MM.1S (cell line): ENCODE data around the gene ZFTA.

Experiments
- DNase-seq: peaks from one replicate; pipeline ENCODE4 v3.0.0-alpha.2; 2015
- H2AFZ ChIP-seq: fragments of 300-600 bp; sonication (generic); 2 replicates; pipeline ENCODE4 v1.6.0; 2016; ENCODE audit warnings: antibody characterized with exemption, low read length
- H3F3A ChIP-seq: fragments of 300-600 bp; sonication (generic); 2 replicates; pipeline ENCODE4 v1.6.1; 2016; ENCODE audit warnings: mild to moderate bottlenecking, antibody characterized with exemption, low read length, moderate library complexity, mixed read lengths; ENCODE audit not compliant: insufficient read depth
- H3K27ac ChIP-seq: fragments of 300-600 bp; sonication (generic); 2 replicates; pipeline ENCODE4 v1.5.1; 2016; ENCODE audit warnings: mild to moderate bottlenecking, low read length
- H3K27me3 ChIP-seq: fragments of 300-600 bp; sonication (generic); replicated peaks from 2 replicates; pipeline ENCODE4 v1.6.0; 2016; ENCODE audit warnings: low read length; ENCODE audit not compliant: insufficient read depth
- H3K36me3 ChIP-seq: fragments of 300-600 bp; sonication (generic); replicated peaks from 2 replicates; pipeline ENCODE4 v1.6.1; 2016; ENCODE audit warnings: mild to moderate bottlenecking, low read length, mixed read lengths; ENCODE audit not compliant: insufficient read depth
- H3K4me1 ChIP-seq: fragments of 300-600 bp; sonication (generic); 2 replicates; pipeline ENCODE4 v1.6.1; 2016; ENCODE audit warnings: low read length, mixed read lengths
- H3K4me2 ChIP-seq: fragments of 300-600 bp; sonication (generic); 2 replicates; pipeline ENCODE4 v1.6.0; 2016; ENCODE audit warnings: low read depth, low read length
- H3K4me3 ChIP-seq: fragments of 300-600 bp; sonication (generic); 2 replicates; pipeline ENCODE4 v1.5.1; 2016; ENCODE audit warnings: low read length, mixed read lengths
- H3K79me2 ChIP-seq: fragments of 300-600 bp; sonication (generic); 2 replicates; pipeline ENCODE4 v1.6.1; 2016; ENCODE audit warnings: mixed run types, low read length, mixed read lengths
- H3K9ac ChIP-seq: fragments of 300-600 bp; sonication (generic); 2 replicates; pipeline ENCODE4 v1.6.1; 2016; ENCODE audit warnings: low read length, mixed read lengths
- H3K9me2 ChIP-seq: fragments of 300-600 bp; sonication (generic); replicated peaks from 2 replicates; pipeline ENCODE4 v1.6.1; 2016; ENCODE audit warnings: mild to moderate bottlenecking, low read length, mixed read lengths; ENCODE audit not compliant: insufficient read depth
- H3K9me3 ChIP-seq: fragments of 300-600 bp; sonication (generic); replicated peaks from 2 replicates; pipeline ENCODE4 v1.6.1; 2016; ENCODE audit warnings: mild to moderate bottlenecking, low read length, mixed read lengths; ENCODE audit not compliant: insufficient read depth
- H4K20me1 ChIP-seq: fragments of 300-600 bp; sonication (generic); 2 replicates; pipeline ENCODE4 v1.6.1; 2016; ENCODE audit warnings: mild to moderate bottlenecking, low read length, moderate library complexity, mixed read lengths; ENCODE audit not compliant: insufficient read depth
- EZH2 ChIP-seq: fragments of 300-600 bp; sonication (generic); optimal IDR thresholded peaks from 2 replicates; pipeline ENCODE3; 2017; ENCODE audit warnings: low read depth, mild to moderate bottlenecking, antibody characterized with exemption, low read length, mixed read lengths
- EZH2phosphoT487 ChIP-seq: fragments of 300-600 bp; sonication (generic); IDR thresholded peaks from 2 replicates; pipeline ENCODE4 v1.6.1; 2018; ENCODE audit warnings: antibody characterized with exemption, low read length
- TF ChIP-seq, protein P1 (sequence below): fragments of 300-600 bp; sonication (generic); IDR thresholded peaks from 2 replicates; pipeline ENCODE4 v1.5.1; 2016; ENCODE audit warnings: antibody characterized with exemption, low read length, mixed read lengths

ZFTA gene

DNA sequence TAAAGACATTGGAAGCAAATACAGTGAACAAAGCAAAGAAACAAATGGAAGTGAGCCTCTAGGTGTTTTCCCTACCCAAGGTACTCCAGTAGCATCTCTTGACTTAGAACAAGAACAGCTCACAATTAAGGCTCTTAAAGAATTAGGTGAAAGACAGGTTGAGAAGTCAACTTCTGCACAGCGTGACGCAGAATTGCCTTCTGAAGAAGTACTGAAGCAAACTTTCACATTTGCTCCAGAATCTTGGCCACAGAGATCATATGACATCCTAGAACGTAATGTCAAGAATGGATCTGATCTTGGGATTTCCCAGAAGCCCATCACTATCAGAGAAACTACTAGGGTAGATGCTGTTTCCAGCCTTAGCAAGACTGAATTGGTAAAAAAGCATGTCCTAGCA lies 48.0 kb downstream of the ZFTA start:
- Histone ChIP-seq H3K9me3 (no peaks in the 10 kb centered on the region), H3K9ac (no peak overlapping the region), H3F3A (no peaks in the 10 kb centered on the region), H3K36me3 (no peaks in the 10 kb centered on the region), H3K4me1 (no peaks in the 10 kb centered on the region), H2AFZ (no peak overlapping the region), H3K27me3 (no peaks in the 10 kb centered on the region), H3K4me2 (no peak overlapping the region), H3K79me2 (peaks cover 53% of the 10 kb centered on the region), H4K20me1 (no peaks in the 10 kb centered on the region), H3K9me2 (no peaks in the 10 kb centered on the region), H3K27ac (no peak overlapping the region), H3K4me3 (no peak overlapping the region)
- TF ChIP-seq, protein P1, sequence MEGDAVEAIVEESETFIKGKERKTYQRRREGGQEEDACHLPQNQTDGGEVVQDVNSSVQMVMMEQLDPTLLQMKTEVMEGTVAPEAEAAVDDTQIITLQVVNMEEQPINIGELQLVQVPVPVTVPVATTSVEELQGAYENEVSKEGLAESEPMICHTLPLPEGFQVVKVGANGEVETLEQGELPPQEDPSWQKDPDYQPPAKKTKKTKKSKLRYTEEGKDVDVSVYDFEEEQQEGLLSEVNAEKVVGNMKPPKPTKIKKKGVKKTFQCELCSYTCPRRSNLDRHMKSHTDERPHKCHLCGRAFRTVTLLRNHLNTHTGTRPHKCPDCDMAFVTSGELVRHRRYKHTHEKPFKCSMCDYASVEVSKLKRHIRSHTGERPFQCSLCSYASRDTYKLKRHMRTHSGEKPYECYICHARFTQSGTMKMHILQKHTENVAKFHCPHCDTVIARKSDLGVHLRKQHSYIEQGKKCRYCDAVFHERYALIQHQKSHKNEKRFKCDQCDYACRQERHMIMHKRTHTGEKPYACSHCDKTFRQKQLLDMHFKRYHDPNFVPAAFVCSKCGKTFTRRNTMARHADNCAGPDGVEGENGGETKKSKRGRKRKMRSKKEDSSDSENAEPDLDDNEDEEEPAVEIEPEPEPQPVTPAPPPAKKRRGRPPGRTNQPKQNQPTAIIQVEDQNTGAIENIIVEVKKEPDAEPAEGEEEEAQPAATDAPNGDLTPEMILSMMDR: no peak
- no peak for TF ChIP-seq EZH2phosphoT487
- TF ChIP-seq EZH2: no peak
- DNase-seq: no peak

DNA sequence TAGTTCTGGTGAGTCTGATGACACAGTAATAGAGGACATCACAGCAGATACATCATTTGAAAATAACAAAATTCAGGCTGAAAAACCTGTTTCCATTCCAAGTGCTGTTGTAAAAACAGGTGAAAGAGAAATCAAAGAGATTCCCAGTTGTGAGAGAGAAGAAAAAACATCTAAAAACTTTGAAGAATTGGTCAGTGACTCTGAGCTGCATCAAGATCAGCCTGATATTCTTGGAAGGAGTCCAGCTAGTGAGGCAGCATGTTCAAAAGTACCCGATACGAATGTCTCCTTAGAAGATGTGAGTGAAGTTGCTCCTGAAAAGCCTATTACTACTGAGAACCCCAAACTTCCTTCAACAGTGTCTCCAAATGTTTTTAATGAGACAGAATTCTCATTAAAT lies 48.6 kb downstream of the ZFTA start:
- Histone ChIP-seq H3K36me3 (no peaks in the 10 kb centered on the region), H2AFZ (no peak overlapping the region), H3K9me3 (no peaks in the 10 kb centered on the region), H3K4me1 (no peaks in the 10 kb centered on the region), H3F3A (no peaks in the 10 kb centered on the region), H4K20me1 (no peaks in the 10 kb centered on the region), H3K27ac (no peak overlapping the region), H3K79me2 (peaks cover 54% of the 10 kb centered on the region), H3K9me2 (no peaks in the 10 kb centered on the region), H3K9ac (no peak overlapping the region), H3K4me3 (no peak overlapping the region), H3K27me3 (no peaks in the 10 kb centered on the region), H3K4me2 (no peak overlapping the region)
- TF ChIP-seq, protein P1: no peak
- TF ChIP-seq EZH2phosphoT487: no peak
- no peak for TF ChIP-seq EZH2
- no peak for DNase-seq

DNA sequence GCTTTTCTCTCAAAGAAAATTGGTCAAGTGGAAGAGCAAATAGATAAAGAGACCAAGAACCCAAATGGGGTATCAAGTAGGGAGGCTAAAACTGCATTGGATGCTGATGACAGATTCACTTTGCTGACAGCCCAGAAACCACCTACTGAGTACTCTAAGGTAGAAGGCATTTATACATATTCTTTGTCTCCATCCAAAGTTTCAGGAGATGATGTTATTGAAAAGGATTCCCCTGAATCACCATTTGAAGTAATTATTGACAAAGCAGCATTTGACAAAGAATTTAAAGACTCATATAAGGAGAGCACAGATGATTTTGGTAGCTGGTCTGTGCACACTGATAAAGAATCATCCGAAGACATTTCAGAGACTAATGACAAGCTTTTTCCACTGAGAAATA lies 49.6 kb downstream of the ZFTA start:
- Histone ChIP-seq H3K4me2 (no peak overlapping the region), H3K27me3 (no peaks in the 10 kb centered on the region), H3K9me2 (no peaks in the 10 kb centered on the region), H3F3A (no peaks in the 10 kb centered on the region), H3K36me3 (no peaks in the 10 kb centered on the region), H3K79me2 (peaks cover 56% of the 10 kb centered on the region), H3K27ac (no peak overlapping the region), H4K20me1 (no peaks in the 10 kb centered on the region; the same call in 1 of the 2 replicates), H3K4me3 (no peak overlapping the region), H3K9ac (no peak overlapping the region), H3K9me3 (no peaks in the 10 kb centered on the region), H2AFZ (no peak overlapping the region), H3K4me1 (no peaks in the 10 kb centered on the region)
- TF ChIP-seq, protein P1: no peak
- TF ChIP-seq EZH2 (no peak), EZH2phosphoT487 (no peak)
- DNase-seq: no peak
